Heart left ventricle (tissue), 16 donors: ENCODE measurements around the gene CDH13. TPM values are rescaled to one million over a fixed set of nuclear protein-coding genes. Genes with fewer than 3 reads are reported as not detected.

Experiments used
- ATAC-seq, 4 donors: fragments of 200-7000 bp; cut with Tn5 transposase; one replicate each; pipeline ENCODE4 v1.9.1; 2020 to 2022; ENCODE audit warnings: moderate library complexity in 4 of 4, mild to moderate bottlenecking in 3 of 4, moderate number of reproducible peaks in 1 of 4
- DNase-seq, 5 donors: peaks; one replicate each; pipeline ENCODE4 v3.0.0-alpha.2; 2020
- H3K27ac ChIP-seq, 12 donors: fragments of 200-600 bp; sonication (generic) in 4 of 12; one replicate each; pipeline versions ENCODE4 v1.5.0 to v1.8.0; 2016 to 2022; ENCODE audit warnings: mild to moderate bottlenecking in 2 of 12
- H3K27me3 ChIP-seq, 9 donors: fragments of 200-600 bp; sonication (generic) in 2 of 9; one replicate each; pipeline versions ENCODE4 v1.5.1 to v1.8.0; 2016 to 2022; ENCODE audit warnings: mild to moderate bottlenecking in 3 of 9
- H3K36me3 ChIP-seq, 9 donors: fragments of 200-600 bp; sonication (generic) in 2 of 9; one replicate each; pipeline versions ENCODE4 v1.5.0 to v1.8.0; 2018 to 2022; ENCODE audit warnings: mild to moderate bottlenecking in 2 of 9
- H3K4me1 ChIP-seq, 12 donors: fragments of 200-600 bp; sonication (generic) in 4 of 12; one replicate each; pipeline versions ENCODE4 v1.5.0 to v1.8.0; 2016 to 2022; ENCODE audit warnings: mild to moderate bottlenecking in 3 of 12
- H3K4me3 ChIP-seq, 12 donors: fragments of 200-600 bp; sonication (generic) in 4 of 12; one replicate each; pipeline versions ENCODE4 v1.5.0 to v1.8.0; 2017 to 2022; ENCODE audit warnings: mild to moderate bottlenecking in 9 of 12, moderate library complexity in 4 of 12
- H3K9me3 ChIP-seq, 12 donors: fragments of 200-600 bp; sonication (generic) in 4 of 12; one replicate each; pipeline versions ENCODE4 v1.5.0 to v1.8.0; 2016 to 2022; ENCODE audit warnings: mild to moderate bottlenecking in 1 of 12
- CTCF ChIP-seq, 12 donors: fragments of 200-600 bp; sonication (generic) in 4 of 12; IDR thresholded peaks; one replicate each; pipeline versions ENCODE4 v1.5.0 to v1.8.0; 2018 to 2022; ENCODE audit warnings: antibody characterized with exemption in 12 of 12, mild to moderate bottlenecking in 5 of 12
- POLR2A ChIP-seq, 2 donors: fragments of 450-650 bp; IDR thresholded peaks; one replicate each; pipeline ENCODE4 v1.6.1; 2017; ENCODE audit warnings: antibody characterized with exemption in 2 of 2, mild to moderate bottlenecking in 2 of 2, moderate library complexity in 2 of 2
- WGBS, 4 donors: extraction: QIAGEN DNeasy Blood & Tissue Kit in 2 of 4; methylation state at CpG; one replicate each; pipeline versions ENCODE4 v1.1.5 to v1.1.7; 2013 to 2018; 5-methylcytosine and 5-hydroxymethylcytosine counted together
- intact Hi-C, 10 donors: fragments of 100-400 bp; cut with DNase I; formaldehyde crosslinking; loops; one replicate each; pipeline versions ENCODE4 v1.11.1 to v1.14.2; 2022
- polyA plus RNA-seq, 2 donors: library from polyadenylated mRNA; stranded (reverse); fragments of 200-250 nt; gene quantifications; one replicate each; pipeline ENCODE4 v1.2.3, GENCODE V29; 2013
- total RNA-seq, 9 donors: library from RNA; depleted of rRNA in 2 of 9; stranded (reverse); fragments of >200 nt in 2 of 9; fragmentation: NEBNext Ultra II Directional in 3 of 9; extraction: Animal tissue kit (Norgen Biotek cat#: 25700) in 3 of 9; gene quantifications; one replicate each; pipeline versions ENCODE4 v1.1.0 to v1.2.4, GENCODE V29; 2016 to 2023
- donor health status: ischemic (EF 13 %, LVEDD 7.1; RV severe dilation, severe dysfunction).
- donor health status: healthy with polysubstance abuse.
- donor health status: DM: no; HTN: yes; CAD: no.
- donor health status: DM: no; HTN: no; CAD: no.
- donor health status: ischemic (EF 25% LVEDD 6.9; RV normal size, moderate dysfunction).
- donor health status: ischemic (EF 25% LVEDD 5.7; RV mildly dilated, moderate dysfunction).
- donor health status: healthy.
- donor health status: DM: yes; HTN: yes; CAD: no.
- donor health status: ischemic (EF 35%, LVEDD 5.7; RV mildly dilated, moderate dysfunction).
- donor health status: nonischemic (EF 11% LVEDD 7.7; RV severe dilation, severe dysfunction).
- donor health status: DM: yes; HTN: yes; CAD: no.
- donor health status: PGD.
- donor health status: ischemic (EF 29% LVEDD 5.4; RV normal size, mild dysfunction).
- donor health status: nonischemic (EF 23%, LVEDD 6.1; RV moderate dilation, normal function).

Gene CDH13
- total and polyA plus RNA-seq, 11 donors, result 15.0 to 172 (median 137) TPM

GRCh38 chr16:82639666-82640336 is 13.0 kb downstream of the CDH13 start:
- Histone ChIP-seq H3K4me3 (no peak overlapping the region), H3K9me3 (no peaks in the 10 kb centered on the region), H3K4me1 (peaks cover 0 to 61% (median 29%) of the 10 kb centered on the region in 12 donors), H3K36me3 (no peaks in the 10 kb centered on the region), H3K27me3 (no peaks in the 10 kb centered on the region), H3K27ac (peak overlapping the region in 3 of 12 donors; percentile 1 to 62 (median 40))
- intact Hi-C loops, result loop anchor here (2.0 to 10.0 kb wide), 12 partner anchors 58 to 1142 kb away; no protein-coding TSS in a partner anchor
- no peak for TF ChIP-seq POLR2A (IDR thresholded peaks at IDR 0.05)
- peak; percentile 59 to 86 (median 76) for TF ChIP-seq CTCF (IDR thresholded peaks at IDR 0.05)
- peak in 3 of 4 donors; percentile 62 to 72 (median 64) for ATAC-seq
- WGBS, 4 donors, result 35 to 44% (median 40%) methylated on average over 9 of the region's 9 CpGs
- peak; percentile 54 to 77 (median 58) for DNase-seq

DNA sequence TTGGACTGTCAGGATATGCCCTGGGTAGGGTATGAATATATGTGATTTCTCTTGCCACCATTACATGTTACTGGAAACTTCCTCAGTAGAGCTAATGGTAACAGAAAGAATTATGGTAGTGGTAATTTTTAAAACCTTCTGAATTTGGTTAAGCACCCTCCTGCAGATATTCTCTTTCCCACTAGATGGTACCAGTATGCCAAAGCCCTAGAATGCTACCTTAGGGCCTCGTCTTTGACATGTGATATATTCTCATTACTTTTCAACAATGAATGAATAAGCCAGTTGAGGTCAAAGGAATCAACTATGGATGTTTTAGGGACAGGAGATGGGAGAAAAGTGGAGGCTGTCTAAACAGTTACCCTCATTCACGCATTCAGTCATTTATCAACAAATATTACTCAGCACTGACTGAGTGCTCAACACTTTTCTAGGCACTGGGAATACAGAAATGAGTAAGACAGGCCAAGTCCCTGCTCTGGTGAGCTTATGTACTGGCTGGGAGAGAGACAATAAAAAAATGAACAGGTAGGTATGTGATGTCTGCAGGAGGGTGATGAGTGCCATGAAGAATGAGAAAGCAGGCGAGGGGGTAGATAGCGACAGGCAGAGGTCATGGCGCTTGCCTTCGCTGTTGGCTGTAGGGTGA is 14.7 kb downstream of the CDH13 start:
- Histone ChIP-seq H3K4me3 (no peak overlapping the region), H3K36me3 (no peaks in the 10 kb centered on the region), H3K9me3 (no peaks in the 10 kb centered on the region), H3K27me3 (no peaks in the 10 kb centered on the region), H3K27ac (peak overlapping the region in 1 of 12 donors; percentile 14), H3K4me1 (peaks cover 0 to 57% (median 28%) of the 10 kb centered on the region in 12 donors)
- DNase-seq, result no peak
- intact Hi-C loops, result loop anchor here in 3 of 10 donors (5.0 kb wide), 2 partner anchors 56 to 61 kb away; no protein-coding TSS in a partner anchor
- TF ChIP-seq POLR2A (IDR thresholded peaks at IDR 0.05), result no peak
- peak in 10 of 12 donors; percentile 18 to 53 (median 38) for TF ChIP-seq CTCF (IDR thresholded peaks at IDR 0.05)
- peak in 1 of 4 donors; percentile 28 for ATAC-seq
- WGBS, 4 donors, result 73 to 78% (median 76%) methylated on average over 6 of the region's 6 CpGs

DNA sequence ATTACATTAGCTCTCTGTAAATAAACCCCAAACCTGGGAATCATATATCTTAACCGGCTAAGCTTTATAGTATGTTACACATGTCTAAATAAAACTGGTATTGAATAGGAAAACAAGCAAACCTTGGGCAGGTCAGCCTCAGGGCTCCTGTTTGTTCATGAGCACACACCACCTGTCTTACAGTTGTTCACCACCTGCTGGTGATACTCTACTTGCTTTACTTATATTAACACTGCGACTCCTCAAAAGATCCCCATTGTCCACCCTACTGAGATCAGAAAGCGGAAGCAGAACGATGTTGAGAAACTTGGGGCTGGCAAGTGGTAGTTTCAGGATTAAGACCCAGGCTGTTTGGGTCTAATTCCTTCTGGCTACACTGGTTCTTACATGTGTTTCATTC is 16.4 kb downstream of the CDH13 start:
- no peak overlapping the region for H3K27ac ChIP-seq
- ATAC-seq (no peak), DNase-seq (no peak)
- H3K27me3 ChIP-seq, result no peaks in the 10 kb centered on the region
- H3K4me1 ChIP-seq, result peaks cover 0 to 51% (median 21%) of the 10 kb centered on the region in 12 donors
- intact Hi-C loops, result loop anchor here in 3 of 10 donors (5.0 kb wide), 2 partner anchors 54 to 59 kb away; no protein-coding TSS in a partner anchor
- H3K9me3 ChIP-seq, result no peaks in the 10 kb centered on the region
- no peak overlapping the region for H3K4me3 ChIP-seq
- no peaks in the 10 kb centered on the region for H3K36me3 ChIP-seq
- TF ChIP-seq CTCF (IDR thresholded peaks at IDR 0.05), result no peak
- no peak for TF ChIP-seq POLR2A (IDR thresholded peaks at IDR 0.05)
- 94 to 98% (median 97%) methylated on average over 4 of the region's 4 CpGs for WGBS, 4 donors
